HG03439 (cell line): ENCODE results near the gene MED13.
"Not testable (repeated sequence)": the region's sequence is repeated elsewhere in the genome, so short reads cannot be mapped to it uniquely, and the experiment has no call there.

ENCODE experiments used
- ATAC-seq: cut with Tn5 transposase; IDR thresholded peaks from one replicate; pipeline ENCODE4 v1.9.1; 2021; ENCODE audit warnings: mild to moderate bottlenecking, moderate library complexity; ENCODE audit not compliant: unreplicated experiment

MED13 gene

DNA sequence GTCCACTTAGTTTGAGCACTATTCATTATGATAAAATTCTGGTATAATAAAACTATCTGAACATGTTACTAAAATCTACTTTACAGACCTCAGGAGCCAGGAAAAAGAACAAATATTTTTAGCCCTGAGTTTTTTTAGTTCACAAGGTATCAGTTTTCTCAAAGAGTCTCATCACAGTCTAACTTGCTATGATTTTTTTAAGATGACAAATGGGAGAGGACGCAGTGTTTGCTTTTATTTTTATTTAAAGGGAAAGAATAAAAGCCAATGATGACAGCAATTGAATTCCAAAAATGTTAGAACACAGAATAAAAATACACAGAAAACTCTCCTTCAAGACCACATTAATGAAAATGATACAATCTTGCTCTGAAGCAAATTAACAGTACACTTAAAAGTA is 7.4 kb downstream of the MED13 start:
- no peak for ATAC-seq

DNA sequence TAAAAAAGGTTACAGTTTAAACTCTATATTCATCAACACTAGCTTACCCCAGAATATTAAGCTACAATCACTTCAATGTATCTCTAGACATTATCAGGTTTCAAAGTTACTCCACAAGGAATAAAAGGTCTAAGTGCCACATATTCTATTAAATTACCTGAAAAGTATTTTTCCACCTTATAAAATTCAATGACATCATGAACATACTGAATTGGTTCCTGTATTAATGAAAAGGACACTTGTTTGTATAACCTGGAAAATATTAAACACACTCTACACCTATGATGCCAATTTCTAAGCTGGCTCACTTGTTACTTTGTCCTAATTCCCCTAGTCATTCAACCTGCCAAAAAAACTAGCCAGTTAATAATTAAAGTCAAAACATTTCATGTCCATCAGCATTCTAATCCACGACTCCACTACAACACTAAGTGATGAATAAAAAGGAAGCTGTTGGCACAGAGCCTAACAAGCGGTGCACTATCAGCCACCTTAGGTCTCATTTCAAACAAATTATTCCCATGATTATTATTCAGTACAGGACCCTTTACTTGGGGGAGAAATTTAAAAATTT is 12.2 kb downstream of the MED13 start:
- ATAC-seq = no peak

DNA sequence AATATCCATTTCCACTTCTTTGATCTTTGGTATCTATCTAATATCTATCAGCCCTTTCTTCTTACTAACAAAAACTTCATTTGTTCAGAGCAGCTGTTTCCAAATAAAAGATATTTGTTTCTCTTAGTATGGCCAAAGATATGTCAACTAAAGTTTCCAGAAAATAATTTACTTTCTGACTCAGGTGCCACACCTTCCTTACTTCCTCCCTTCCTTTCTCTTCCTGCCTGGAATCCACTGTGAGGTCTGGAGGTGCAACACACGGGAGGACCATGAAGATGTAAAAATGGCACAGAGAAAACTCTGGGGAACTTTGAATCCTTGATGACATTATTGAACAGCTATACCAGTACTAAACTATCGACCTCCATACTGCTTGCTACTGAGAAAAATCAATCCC is 14.0 kb downstream of the MED13 start:
- no peak for ATAC-seq

DNA sequence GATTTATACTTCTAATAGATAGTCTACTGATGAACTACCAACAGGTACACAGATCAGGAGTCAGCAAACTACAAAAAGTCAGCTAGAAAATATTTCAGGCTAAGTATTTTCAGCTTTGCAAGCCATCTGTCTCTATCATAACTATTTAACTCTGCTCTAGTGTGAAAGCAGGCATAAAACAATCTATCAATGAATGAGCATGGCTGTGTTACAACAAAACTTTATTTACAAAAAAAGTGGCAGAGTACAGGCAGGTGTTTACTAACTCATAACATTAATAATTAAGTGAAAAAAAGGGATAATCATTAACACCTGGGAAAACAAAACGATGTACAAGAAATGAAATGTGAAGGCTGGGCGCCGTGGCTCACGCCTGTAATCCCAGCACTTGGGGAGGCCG is 15.8 kb downstream of the MED13 start:
- ATAC-seq = no peak

DNA sequence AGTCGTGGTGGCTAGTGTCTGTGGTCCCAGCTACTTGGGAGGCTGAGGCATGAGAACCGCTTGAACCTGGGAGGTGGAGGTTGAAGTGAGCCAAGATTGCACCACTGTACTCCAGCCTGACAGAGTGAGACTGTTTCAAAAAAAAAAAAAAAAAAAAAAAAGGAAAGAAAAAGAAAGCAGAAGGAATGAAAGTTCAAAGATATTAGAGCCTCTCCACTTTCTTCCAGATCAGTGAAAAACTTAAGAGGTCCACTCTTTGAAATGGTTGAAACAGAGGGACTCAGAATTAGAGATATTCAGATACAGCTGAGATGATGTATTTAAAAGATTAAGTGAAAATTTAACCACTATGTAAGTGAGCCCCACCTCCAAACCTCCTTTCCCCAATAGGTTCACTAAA is 16.8 kb downstream of the MED13 start:
- no peak for ATAC-seq

DNA sequence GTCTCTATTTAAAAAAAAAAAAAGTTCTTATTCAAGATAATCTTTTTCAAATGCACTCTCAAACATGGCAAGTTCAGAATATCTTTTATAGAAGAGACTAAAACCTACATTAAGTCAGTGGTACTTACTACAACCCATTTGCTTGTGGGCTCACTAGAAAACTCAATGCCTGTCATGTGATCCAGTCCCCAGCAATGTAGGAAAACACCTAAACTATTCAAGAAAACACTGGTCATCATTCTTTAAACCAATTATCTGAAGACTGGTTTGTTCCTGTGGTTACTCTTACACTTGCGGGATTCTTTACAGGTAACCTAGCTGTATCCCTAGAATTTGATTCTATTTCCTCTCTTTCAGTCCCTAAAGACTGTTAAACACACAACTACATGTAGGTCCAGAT is 19.6 kb downstream of the MED13 start:
- ATAC-seq = no peak

DNA sequence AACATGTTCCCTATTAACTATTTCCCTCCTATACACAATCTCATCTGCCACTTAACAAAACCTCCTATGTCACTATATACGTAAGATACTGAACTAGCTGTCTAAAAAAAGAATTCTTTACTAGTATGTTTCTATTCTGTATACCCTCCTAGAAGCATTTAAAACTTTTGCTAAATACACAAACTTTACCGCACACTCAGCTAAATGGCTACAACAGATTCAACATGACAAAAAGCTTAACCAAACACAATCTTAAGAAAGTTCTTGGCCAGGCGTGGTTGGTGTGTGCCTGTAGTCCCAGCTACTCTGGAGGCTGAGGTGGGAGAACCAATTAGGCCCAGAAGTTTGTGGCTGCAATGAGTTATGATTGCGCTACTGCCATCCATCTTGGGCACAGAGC is 20.0 kb downstream of the MED13 start:
- ATAC-seq = no peak

DNA sequence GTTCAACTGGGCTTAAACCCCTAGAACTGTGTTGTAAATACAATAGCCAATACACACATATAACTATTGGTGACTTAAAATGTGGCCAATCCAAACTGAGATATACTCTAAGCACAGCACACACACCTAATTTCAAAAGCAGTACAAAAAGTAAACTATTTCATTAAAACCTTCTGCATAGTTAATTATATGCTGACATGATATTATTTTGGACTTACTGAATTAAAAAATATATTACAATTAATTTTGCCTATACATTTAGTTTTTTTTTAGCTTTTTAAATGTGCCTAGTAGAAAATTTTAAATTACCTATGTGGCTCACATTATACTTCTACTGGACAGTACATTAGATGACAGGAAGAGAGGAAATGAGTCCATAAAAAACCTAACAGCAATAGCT is 21.5 kb downstream of the MED13 start:
- no peak for ATAC-seq

DNA sequence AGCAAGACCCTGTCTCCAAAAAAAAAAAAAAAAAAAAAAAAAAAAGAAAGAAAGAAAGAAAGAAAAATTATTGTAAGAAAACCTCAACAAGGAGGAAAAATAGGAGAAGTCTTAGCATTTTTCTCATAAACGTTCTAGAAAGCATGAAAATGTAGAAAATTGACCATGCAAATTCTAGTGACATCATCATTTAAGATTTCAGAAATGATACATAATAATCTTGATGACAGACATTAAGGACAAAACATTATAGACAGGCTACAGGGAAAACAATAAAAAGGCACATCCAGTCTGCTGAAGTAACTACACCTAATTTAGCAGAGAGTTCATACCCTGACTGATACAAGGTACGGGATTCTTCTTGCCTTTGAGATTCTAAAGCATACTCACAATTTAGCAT is 21.9 kb downstream of the MED13 start:
- ATAC-seq = no peak

DNA sequence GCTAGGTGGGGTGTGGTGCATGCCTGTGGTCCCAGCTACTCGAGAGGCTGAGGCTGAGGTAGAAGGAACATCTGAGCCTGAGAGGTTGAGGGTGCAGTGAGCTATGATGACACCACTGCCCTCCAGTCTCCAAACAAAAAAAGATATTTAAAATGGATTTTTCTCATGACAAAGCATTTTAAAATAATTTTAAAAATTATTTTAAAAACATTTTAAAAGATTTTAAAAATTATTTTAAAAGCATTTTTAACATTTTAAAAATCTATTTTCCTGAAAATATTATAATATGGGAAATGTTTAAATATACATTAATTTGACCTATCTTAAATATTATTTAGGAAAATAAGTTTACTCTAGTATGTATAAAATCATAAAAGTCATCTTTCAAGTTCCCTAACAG is 26.8 kb downstream of the MED13 start:
- no peak for ATAC-seq

DNA sequence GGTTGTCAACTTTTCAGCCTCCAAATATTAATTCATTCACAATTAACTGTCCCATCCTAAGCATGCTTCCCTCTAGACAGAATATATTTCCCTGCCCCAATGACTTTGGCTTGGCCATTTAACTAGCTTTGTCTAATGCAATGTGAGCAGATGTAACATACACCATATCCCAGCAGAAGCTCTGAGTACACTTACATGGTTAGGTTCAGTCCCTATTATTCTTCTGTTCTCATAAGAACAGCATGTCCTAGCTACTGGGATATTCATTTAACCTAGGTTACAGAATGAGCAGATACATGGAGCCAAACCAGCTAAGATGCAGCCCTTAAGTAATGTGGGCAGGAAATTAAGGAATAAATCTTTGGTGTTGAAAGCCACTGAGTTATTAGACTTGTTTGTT is 31.8 kb downstream of the MED13 start:
- no peak for ATAC-seq

DNA sequence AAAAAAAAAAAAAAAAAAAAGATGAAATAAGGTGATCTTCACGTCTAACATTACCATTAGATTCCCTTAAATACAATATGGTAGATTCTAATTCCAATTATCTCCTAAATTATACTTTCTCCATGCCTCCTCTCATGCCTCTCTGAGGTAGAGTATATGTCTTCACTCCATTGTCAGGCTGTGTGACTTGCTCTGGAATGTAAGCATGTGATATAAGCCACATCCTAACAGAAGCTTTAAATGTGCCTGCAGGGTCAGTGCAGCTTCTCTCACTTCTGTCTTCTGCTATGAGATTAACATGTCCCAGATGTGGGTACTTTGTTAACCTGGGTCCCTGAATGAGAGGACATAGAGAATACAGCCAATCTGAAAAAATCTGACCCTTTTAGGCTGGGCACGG is 32.6 kb downstream of the MED13 start:
- no peak for ATAC-seq

DNA sequence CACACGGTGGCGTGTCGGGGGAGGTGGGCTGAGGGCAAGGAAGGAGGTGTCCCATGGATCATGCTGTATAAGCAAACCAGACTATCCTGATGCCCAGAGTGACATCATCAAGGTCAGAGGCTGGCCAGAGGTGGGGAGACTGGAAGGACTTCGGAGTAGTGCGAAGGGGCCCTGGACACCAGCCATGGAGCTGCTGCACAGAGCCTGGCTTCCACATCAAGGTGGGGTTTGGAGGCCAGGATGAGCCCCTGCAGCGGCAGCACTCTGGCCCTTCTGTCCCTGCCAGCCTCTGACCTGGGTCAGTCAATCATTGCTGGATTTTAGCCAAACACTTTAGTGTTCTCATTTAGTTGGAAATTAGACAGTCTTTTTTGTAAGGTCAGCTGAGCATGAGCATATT is 34.8 kb downstream of the MED13 start:
- ATAC-seq = no peak

DNA sequence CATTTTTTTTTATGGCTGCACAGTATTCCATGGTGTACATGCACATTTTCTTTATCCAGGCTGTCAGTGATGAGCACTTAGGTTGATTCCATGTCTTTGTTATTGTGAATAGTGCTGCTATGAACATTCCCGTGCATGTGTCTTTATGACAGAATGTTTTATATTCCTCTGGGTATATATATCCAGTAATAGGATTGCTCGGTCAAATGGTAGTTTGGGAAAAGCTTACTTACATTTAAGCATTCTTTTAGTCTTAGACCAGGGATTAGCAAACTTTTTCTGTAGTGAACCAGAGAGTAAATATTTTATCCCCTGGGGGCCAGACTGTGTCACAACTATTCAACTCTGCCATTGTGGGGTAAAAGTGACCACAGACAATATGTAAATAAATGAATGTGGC is 40.2 kb downstream of the MED13 start:
- no peak for ATAC-seq

DNA sequence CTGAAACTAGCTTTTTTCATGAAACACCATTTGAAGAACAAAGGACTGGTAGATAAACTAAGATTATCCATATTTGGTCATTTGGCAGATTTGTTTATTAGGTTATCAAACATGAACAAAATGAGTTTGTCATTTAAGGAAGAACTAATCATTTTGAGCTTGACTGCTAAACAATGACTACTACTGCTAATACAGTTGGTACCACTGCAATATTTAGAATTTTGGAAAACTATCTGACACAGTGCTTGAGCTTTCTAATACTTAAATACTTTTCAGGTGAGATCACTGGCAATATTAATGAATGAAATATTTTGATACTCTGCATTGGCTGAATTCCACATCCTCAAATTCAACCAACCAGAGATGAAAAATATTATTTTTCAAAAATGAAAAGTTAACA is 47.2 kb downstream of the MED13 start:
- no peak for ATAC-seq

DNA sequence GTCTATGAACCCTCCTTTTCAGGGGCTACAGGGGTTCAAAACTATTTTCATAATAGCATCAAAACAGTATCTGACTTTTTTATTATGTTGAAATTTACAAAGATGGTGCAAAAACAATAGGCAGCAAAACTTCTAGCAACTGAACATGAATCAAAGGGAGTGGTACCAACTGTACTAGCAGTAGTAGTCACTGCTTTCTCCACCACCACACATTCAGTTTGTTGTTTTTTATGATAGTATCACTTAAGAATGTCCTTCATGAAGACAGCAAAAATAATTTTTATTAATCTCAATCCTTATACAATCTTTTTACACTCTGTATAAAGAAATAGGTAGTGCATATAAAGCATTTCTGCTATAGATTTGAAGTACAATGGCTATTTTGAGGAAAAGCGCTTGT is 47.6 kb downstream of the MED13 start:
- no peak for ATAC-seq

DNA sequence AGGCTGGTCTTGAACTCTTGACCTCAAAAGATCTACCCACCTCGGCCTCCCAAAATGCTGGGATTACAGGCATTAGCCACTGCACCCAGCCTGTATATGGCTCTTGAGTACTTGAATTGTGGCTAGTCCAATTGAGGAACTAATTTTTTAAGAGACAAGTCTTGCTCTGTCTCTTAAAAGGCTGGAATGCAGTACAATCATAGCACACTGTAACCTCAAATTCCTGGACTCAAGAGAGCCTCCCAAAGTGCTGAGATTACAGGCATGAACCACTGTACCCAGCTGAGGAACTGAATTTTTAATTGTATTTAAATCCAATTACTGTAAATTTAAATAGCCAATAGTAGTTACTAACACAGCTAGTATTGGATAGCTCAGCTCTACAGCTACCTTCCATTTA is 50.6 kb downstream of the MED13 start:
- ATAC-seq = no peak

DNA sequence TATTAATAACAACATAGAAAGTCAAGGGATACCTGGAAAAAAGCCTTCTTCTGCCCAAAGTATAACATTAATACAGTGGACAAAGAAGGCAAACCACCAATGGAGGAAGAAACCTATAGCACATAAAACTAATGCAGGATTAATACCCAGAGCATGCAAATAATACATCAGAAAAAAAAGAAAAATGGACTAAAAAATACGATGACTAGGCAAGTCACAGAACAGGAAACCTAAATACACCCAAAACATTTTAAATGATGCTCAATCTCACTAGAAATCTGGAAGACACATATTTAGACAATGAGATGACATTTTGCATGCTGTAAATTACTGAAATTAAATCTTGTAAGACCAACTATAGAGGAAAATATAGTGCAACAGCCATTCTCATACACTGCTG is 55.9 kb downstream of the MED13 start:
- no peak for ATAC-seq

DNA sequence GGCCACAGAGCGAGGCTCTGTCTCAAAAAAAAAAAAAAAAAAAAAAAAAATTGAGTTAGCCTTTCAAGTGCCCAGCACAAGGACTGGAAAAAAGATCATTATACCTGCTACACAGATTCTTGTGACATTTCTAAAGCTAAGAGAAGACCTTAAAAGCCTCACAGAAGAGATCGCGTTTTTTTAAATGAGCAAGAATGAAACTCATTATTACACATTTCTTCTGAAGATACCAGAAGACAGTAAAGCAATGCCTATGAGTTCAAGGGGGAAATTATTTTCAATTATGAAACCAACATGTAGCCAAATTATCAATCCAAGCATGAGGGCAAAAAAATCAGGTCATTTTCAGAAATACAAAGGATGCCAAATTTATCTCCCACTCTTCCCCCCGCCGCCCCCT is 56.8 kb downstream of the MED13 start:
- ATAC-seq = no peak

DNA sequence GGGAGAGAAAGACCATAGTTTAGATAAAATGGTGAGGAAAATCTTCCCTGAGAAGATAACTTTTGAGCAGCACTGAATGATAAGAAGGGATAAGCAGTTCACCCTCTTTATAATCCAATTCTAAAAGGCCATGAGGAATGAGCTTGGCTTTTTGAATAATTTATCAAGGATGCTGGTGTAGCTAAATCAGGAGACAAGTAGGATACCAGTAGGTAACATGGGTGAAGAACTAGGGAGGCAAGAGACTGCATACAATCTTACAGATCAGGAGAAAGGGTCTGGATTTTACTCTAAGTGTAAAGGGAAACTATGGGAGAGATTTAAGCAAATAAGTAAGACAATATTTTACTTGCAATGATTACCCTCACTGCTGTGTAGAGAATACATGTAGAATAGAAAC is 60.7 kb downstream of the MED13 start:
- ATAC-seq = no peak

DNA sequence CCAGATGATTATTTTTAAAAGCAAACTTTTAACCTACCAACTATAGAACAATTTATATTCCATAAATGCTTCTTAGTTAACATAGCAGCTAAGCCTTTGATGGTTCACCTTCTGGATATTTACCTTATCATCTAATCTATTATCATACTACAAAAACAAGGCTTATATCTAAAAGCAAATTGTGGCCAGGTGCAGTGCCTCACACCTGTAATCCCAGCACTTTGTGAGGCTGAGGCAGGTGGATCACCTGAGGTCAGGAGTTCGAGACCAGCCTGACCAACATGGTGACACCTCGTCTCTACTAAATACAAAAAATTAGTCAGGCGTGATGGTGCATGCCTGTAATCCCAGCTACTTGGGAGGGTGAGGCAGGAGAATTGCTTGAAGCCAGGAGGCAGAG is 61.9 kb downstream of the MED13 start:
- not testable (repeated sequence) for ATAC-seq

DNA sequence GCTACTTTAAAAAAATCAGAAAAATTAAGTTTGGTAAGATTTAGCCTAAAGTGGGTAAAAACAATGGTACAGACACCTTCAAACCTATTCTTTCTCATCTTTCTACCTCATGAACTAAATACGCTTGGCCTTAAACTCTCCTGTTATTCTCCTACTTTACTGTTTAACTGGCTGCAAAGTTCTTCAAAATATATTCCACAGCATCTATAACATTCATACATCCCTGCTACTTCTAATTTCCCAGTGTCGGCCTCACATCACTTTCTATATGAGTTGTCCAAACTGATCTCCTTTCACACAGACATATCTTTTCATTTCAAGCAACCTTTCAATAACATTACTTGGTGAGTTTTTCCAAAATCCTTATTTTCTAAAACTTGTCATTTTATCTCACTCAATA is 64.0 kb downstream of the MED13 start:
- ATAC-seq = no peak

DNA sequence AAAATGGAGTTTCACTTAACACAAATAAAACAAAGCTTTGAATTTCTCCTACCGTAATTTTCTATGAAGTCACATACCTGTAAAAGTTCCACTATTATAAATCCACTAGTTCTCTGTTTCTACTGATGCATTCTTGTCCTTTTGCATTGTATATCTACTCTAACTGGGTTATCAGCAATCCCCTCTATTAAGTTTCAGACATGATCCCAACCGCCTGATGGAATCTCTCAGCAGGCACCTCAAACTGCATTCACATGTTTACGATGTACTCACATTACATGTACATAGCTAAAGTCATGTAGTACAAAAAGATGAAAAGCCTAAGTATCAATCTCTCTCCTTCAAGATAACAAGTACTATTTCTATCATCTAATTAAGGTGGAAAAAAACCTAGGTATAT is 64.9 kb downstream of the MED13 start:
- ATAC-seq = no peak

DNA sequence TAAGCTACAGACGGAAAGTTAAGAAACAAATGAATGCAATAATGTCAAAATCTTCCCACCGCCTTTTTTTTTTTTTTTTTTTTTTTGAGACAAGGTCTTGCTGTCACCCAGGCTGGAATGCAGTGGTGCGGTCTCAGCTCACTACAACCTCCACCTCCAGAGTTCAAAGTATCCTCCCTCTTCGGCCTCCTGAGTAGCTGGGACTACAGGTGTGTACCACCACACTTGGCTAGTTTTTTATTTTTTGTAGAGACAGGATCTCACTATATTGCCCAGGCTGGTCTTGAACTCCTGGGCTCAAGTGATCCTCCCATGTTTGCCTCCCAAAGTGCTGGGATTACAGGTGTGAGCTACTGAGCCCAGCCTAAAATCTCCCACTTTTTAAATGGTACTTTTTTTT is 66.5 kb downstream of the MED13 start:
- ATAC-seq = not testable (repeated sequence)
